Central memory CD8-positive, alpha-beta T cell (primary cell): ENCODE measurements around the gene TXNRD3.
"Not testable (repeated sequence)": the region's sequence is repeated elsewhere in the genome, so short reads cannot be mapped to it uniquely, and the experiment has no call there.

Experiments
- ATAC-seq: fragments of 150-1000 bp; cut with Tn5 transposase; replicated peaks from 2 replicates; pipeline ENCODE4 v1.10.0; 2022; ENCODE audit warnings: mild to moderate bottlenecking, moderate FRiP score, moderate number of reproducible peaks; ENCODE audit not compliant: poor library complexity, severe bottlenecking; ENCODE audit errors: extremely low read depth
- DNase-seq, 2 donors: peaks; one replicate each; pipeline ENCODE4 v3.0.0; 2021; ENCODE audit warnings: low spot score in 2 of 2
- H3K27ac Mint-ChIP-seq: one replicate; pipeline ENCODE4 v1.8.0; 2022; ENCODE audit warnings: low read depth, mild to moderate bottlenecking, moderate library complexity, mixed read lengths
- H3K27me3 Mint-ChIP-seq: one replicate; pipeline ENCODE4 v1.8.0; 2022; ENCODE audit warnings: mixed read lengths
- H3K36me3 Mint-ChIP-seq: one replicate; pipeline ENCODE4 v1.8.0; 2022; ENCODE audit warnings: mild to moderate bottlenecking, moderate library complexity, mixed read lengths; ENCODE audit not compliant: insufficient read depth
- H3K4me1 Mint-ChIP-seq: one replicate; pipeline ENCODE4 v1.8.0; 2022; ENCODE audit warnings: mixed read lengths
- H3K4me3 Mint-ChIP-seq: one replicate; pipeline ENCODE4 v1.8.0; 2022; ENCODE audit warnings: mild to moderate bottlenecking, moderate library complexity, mixed read lengths
- H3K9me3 Mint-ChIP-seq: one replicate; pipeline ENCODE4 v1.8.0; 2022; ENCODE audit warnings: mixed read lengths

The TXNRD3 gene

GRCh38 chr3:126620738-126621137 is 34.2 kb downstream of the TXNRD3 start:
- peaks cover 6% of the 10 kb centered on the region for H3K4me1 Mint-ChIP-seq
- DNase-seq: no peak
- H3K36me3 Mint-ChIP-seq: no peaks in the 10 kb centered on the region
- H3K4me3 Mint-ChIP-seq: no peak overlapping the region
- no peak overlapping the region for H3K27ac Mint-ChIP-seq
- H3K9me3 Mint-ChIP-seq: no peaks in the 10 kb centered on the region
- ATAC-seq: no peak
- H3K27me3 Mint-ChIP-seq: no peaks in the 10 kb centered on the region

DNA sequence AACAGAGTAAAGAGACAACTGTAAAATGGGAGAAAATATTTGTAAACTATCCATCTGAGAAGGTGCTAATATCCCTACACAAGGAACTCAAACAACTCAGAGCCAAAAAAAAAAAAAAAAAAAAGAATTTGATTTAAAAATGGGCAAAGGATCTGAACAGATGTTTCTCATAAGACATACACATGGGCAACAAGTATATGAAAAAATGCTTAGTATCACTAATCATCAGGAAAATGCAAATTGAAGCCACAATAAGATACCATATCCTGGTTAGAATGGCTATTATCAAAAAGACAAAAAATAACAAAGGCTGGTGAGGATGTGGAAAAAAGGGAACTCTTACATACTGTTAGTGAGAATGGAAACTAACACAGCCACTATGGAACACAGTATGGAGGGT is 36.2 kb downstream of the TXNRD3 start:
- DNase-seq (no peak), ATAC-seq (no peak)
- Mint-ChIP-seq H3K27ac (no peak overlapping the region), H3K4me3 (no peak overlapping the region), H3K9me3 (no peaks in the 10 kb centered on the region), H3K4me1 (peaks cover 9% of the 10 kb centered on the region), H3K27me3 (no peaks in the 10 kb centered on the region), H3K36me3 (no peaks in the 10 kb centered on the region)

DNA sequence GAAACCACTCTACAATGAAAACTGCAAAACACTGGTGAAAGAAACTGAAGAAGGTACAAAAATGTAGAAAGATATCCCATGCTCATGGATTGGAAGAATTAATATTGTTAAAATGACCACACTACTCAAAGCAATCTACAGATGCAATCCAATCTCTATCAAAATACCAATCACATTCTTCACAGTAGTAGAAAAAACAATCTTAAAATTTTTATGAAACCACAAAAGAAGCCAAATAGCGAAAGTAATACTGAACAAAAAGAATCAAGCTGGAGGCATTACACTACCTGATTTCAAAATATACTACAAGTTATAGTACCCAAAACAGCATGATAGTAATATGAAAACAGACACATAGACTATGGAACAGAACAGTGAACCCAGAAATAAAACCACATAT is 36.9 kb downstream of the TXNRD3 start:
- Mint-ChIP-seq H3K36me3 (no peaks in the 10 kb centered on the region), H3K27ac (no peak overlapping the region), H3K4me1 (peaks cover 16% of the 10 kb centered on the region), H3K4me3 (no peak overlapping the region), H3K27me3 (no peaks in the 10 kb centered on the region), H3K9me3 (no peaks in the 10 kb centered on the region)
- no peak for DNase-seq
- ATAC-seq: no peak

- no peak overlapping the region for H3K27ac Mint-ChIP-seq
- H3K27me3 Mint-ChIP-seq: no peaks in the 10 kb centered on the region
- ATAC-seq (no peak), DNase-seq (no peak)
- no peaks in the 10 kb centered on the region for H3K36me3 Mint-ChIP-seq
- H3K4me3 Mint-ChIP-seq: no peak overlapping the region
- H3K9me3 Mint-ChIP-seq: no peaks in the 10 kb centered on the region
- H3K4me1 Mint-ChIP-seq: peaks cover 21% of the 10 kb centered on the region
Measured at GRCh38 chr3:126617571-126617970, 37.4 kb downstream of the TXNRD3 start.

GRCh38 chr3:126616931-126617330 is 38.0 kb downstream of the TXNRD3 start:
- no peaks in the 10 kb centered on the region for H3K9me3 Mint-ChIP-seq
- H3K4me1 Mint-ChIP-seq: peaks cover 27% of the 10 kb centered on the region
- H3K36me3 Mint-ChIP-seq: no peaks in the 10 kb centered on the region
- no peak for ATAC-seq
- DNase-seq: no peak
- H3K27ac Mint-ChIP-seq: no peak overlapping the region
- H3K4me3 Mint-ChIP-seq: no peak overlapping the region
- H3K27me3 Mint-ChIP-seq: no peaks in the 10 kb centered on the region

GRCh38 chr3:126613479-126614188 is 41.3 kb downstream of the TXNRD3 start:
- no peaks in the 10 kb centered on the region for H3K27me3 Mint-ChIP-seq
- peak overlapping the region; percentile 78 for H3K27ac Mint-ChIP-seq
- DNase-seq (no peak), ATAC-seq (peak; percentile 81)
- H3K36me3 Mint-ChIP-seq: no peaks in the 10 kb centered on the region
- no peaks in the 10 kb centered on the region for H3K9me3 Mint-ChIP-seq
- peak overlapping the region; percentile 15 for H3K4me3 Mint-ChIP-seq
- H3K4me1 Mint-ChIP-seq: peaks cover 31% of the 10 kb centered on the region

GRCh38 chr3:126612479-126613205 is 42.3 kb downstream of the TXNRD3 start:
- Mint-ChIP-seq H3K27ac (peak overlapping the region; percentile 78), H3K27me3 (no peaks in the 10 kb centered on the region), H3K4me3 (peak overlapping the region; percentile 46), H3K36me3 (no peaks in the 10 kb centered on the region), H3K9me3 (no peaks in the 10 kb centered on the region), H3K4me1 (peaks cover 32% of the 10 kb centered on the region)
- DNase-seq (no peak), ATAC-seq (peak; percentile 26)

GRCh38 chr3:126609909-126610308 is 45.0 kb downstream of the TXNRD3 start:
- Mint-ChIP-seq H3K4me3 (no peak overlapping the region), H3K27ac (no peak overlapping the region), H3K4me1 (peaks cover 26% of the 10 kb centered on the region), H3K27me3 (no peaks in the 10 kb centered on the region), H3K9me3 (no peaks in the 10 kb centered on the region), H3K36me3 (no peaks in the 10 kb centered on the region)
- no peak for DNase-seq
- no peak for ATAC-seq

GRCh38 chr3:126607214-126607908 is 47.6 kb downstream of the TXNRD3 start:
- peaks cover 9% of the 10 kb centered on the region for H3K27me3 Mint-ChIP-seq
- no peaks in the 10 kb centered on the region for H3K36me3 Mint-ChIP-seq
- H3K4me3 Mint-ChIP-seq: no peak overlapping the region
- H3K4me1 Mint-ChIP-seq: peaks cover 9% of the 10 kb centered on the region
- ATAC-seq: peak; percentile 99
- H3K9me3 Mint-ChIP-seq: no peaks in the 10 kb centered on the region
- peak overlapping the region; percentile 44 for H3K27ac Mint-ChIP-seq
- peak in 1 of 2 donors; percentile 37 for DNase-seq

DNA sequence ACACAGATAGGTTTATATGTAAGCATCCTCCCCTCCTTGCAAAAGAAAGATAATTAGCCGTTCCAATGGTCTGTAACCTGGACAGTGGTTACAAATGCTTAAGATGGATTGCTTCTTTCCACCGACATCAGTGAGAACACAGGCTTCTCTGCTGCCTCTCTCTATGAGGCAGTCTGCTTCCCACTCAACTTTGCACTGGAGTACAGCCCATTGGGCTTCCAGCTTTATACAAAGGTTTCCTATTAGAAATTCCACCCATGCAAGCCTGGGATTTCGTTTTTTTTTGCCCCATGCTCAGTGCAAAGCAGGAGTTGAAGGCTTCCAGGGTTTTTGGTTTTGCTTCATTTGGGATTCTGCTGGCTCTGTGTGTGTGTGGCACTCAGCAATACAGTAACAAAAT is 48.9 kb downstream of the TXNRD3 start:
- Mint-ChIP-seq H3K27ac (no peak overlapping the region), H3K4me1 (peaks cover 4% of the 10 kb centered on the region), H3K9me3 (no peaks in the 10 kb centered on the region), H3K27me3 (peaks cover 23% of the 10 kb centered on the region), H3K36me3 (no peaks in the 10 kb centered on the region), H3K4me3 (no peak overlapping the region)
- no peak for DNase-seq
- ATAC-seq: no peak

- H3K4me1 Mint-ChIP-seq: peaks cover 4% of the 10 kb centered on the region
- H3K27me3 Mint-ChIP-seq: peaks cover 32% of the 10 kb centered on the region
- no peak for ATAC-seq
- no peak for DNase-seq
- no peak overlapping the region for H3K4me3 Mint-ChIP-seq
- no peaks in the 10 kb centered on the region for H3K9me3 Mint-ChIP-seq
- no peak overlapping the region for H3K27ac Mint-ChIP-seq
- H3K36me3 Mint-ChIP-seq: no peaks in the 10 kb centered on the region
Measured at GRCh38 chr3:126604691-126605090, 50.2 kb downstream of the TXNRD3 start.

DNA sequence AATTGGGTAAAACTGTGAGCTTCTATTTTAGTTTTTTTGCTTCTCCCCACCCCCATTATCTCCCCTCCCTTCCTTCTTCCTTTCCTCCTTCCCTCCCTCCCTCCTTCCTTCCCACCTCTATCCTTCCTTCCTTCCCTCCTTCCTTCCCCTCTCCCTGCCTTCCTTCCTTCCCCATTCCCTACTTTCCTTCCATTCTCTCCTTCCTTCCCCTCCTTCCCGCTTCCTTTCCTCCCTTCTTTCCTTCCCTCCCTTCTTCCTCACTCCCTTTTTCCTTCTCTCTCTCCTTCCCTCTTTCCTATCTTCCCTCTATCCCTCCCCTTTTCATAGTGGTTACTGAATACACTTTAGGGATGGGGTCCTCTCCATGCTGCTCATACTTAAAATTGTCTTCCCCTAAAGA is 55.8 kb downstream of the TXNRD3 start:
- no peak for DNase-seq
- Mint-ChIP-seq H3K9me3 (no peaks in the 10 kb centered on the region), H3K4me3 (no peak overlapping the region), H3K4me1 (no peaks in the 10 kb centered on the region), H3K36me3 (peaks cover 2% of the 10 kb centered on the region), H3K27me3 (peaks cover 32% of the 10 kb centered on the region), H3K27ac (no peak overlapping the region)
- ATAC-seq: no peak

DNA sequence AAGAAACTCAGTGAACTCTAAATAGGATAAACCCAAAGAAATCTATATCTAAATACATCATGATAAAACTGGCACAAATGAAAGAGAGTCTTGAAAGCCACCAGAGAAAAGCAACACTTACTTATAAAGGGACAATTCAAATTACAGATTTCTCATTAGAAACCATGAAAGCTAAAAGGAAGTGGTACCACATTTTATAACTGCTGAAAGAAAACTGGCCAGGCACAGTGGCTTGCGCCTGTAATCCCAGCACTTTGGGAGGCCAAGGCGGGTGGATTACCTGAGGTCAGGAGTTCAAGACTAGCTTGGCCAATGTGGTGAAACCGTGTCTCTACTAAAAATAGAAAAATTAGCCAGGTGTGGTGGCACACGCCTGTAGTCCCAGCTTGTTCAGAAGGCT is 59.4 kb downstream of the TXNRD3 start:
- not testable (repeated sequence) for H3K4me3 Mint-ChIP-seq, DNase-seq, H3K36me3 Mint-ChIP-seq, H3K27ac Mint-ChIP-seq, H3K4me1 Mint-ChIP-seq, ATAC-seq, H3K9me3 Mint-ChIP-seq
- H3K27me3 Mint-ChIP-seq: peaks cover 24% of the 10 kb centered on the region
